Thymus (tissue), 11 donors: ENCODE measurements around the gene RAN. TPM values are rescaled to one million over a fixed set of nuclear protein-coding genes. Genes with fewer than 3 reads are reported as not detected.
"Not testable (repeated sequence)": the region's sequence is repeated elsewhere in the genome, so short reads cannot be mapped to it uniquely, and the experiment has no call there.

ENCODE experiments used
- DNase-seq, 9 donors: peaks; one replicate each; pipeline ENCODE4 v3.0.0-alpha.2; 2013; ENCODE audit warnings: low spot score in 9 of 9, low read depth in 6 of 9, missing footprints in 1 of 9
- H3K27ac ChIP-seq, 2 donors: one replicate each; pipeline ENCODE4 v1.5.1; 2013; ENCODE audit warnings: control low read depth in 1 of 2, low read depth in 1 of 2, low read length in 1 of 2, mild to moderate bottlenecking in 1 of 2, moderate library complexity in 1 of 2
- H3K27me3 ChIP-seq, 2 donors: one replicate each; pipeline ENCODE4 v1.5.1; 2013; ENCODE audit warnings: low read length in 1 of 2; ENCODE audit not compliant: control insufficient read depth in 2 of 2, insufficient read depth in 1 of 2
- H3K36me3 ChIP-seq, 2 donors: one replicate each; pipeline ENCODE4 v1.5.1; 2013; ENCODE audit warnings: low read length in 1 of 2, mild to moderate bottlenecking in 1 of 2, moderate library complexity in 1 of 2; ENCODE audit not compliant: control insufficient read depth in 2 of 2, insufficient read depth in 2 of 2
- H3K4me1 ChIP-seq, 2 donors: one replicate each; pipeline ENCODE4 v1.5.1; 2013; ENCODE audit warnings: low read length in 2 of 2; ENCODE audit not compliant: control insufficient read depth in 2 of 2, insufficient read depth in 2 of 2
- H3K4me3 ChIP-seq, 2 donors: one replicate each; pipeline ENCODE4 v1.5.1; 2013; ENCODE audit warnings: low read length in 2 of 2, control low read depth in 1 of 2, mild to moderate bottlenecking in 1 of 2
- H3K9me3 ChIP-seq, 2 donors: one replicate each; pipeline ENCODE4 v1.5.1; 2013; ENCODE audit warnings: low read length in 1 of 2, mild to moderate bottlenecking in 1 of 2; ENCODE audit not compliant: control insufficient read depth in 2 of 2, insufficient read depth in 1 of 2
- WGBS: extraction: QIAGEN DNeasy Blood & Tissue Kit; methylation state at CpG from one replicate; pipeline ENCODE4 v1.1.7; 2013; 5-methylcytosine and 5-hydroxymethylcytosine counted together
- polyA plus RNA-seq: library from polyadenylated mRNA; stranded (reverse); fragments of 200-250 nt; gene quantifications from one replicate; pipeline ENCODE4 v1.2.3, GENCODE V29; 2013
- total RNA-seq: library from RNA; stranded (reverse); fragments of 120-200 nt; gene quantifications from one replicate; pipeline ENCODE4 v1.2.4, GENCODE V29; 2013
- donor health status: healthy.

RAN gene
- total and polyA plus RNA-seq, 2 donors = 295 to 1,047 TPM

DNA sequence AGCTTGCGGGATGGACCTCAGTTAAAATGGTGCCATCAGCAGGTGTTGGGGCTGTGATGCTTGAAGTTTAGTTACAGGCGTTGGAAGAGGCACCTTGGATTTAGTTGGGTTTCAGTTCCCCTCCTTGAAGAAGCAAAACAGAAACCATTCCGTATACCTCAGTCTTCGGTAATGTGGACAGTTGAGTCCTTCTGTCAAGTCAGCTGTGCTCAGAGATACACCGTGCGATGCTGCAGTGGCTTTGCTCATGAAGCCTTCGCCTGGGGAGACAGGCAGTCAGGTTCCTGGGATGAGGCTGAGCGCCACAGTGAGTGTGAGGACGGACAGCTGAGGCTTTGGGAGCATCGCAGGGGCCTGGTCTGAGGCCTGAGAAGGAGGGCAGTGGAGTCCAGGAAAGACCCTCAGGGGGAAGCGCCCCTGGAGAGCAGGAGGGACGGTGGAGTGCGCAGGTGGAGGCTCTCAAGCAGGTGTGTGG, 7.4 kb downstream of the RAN start:
- Histone ChIP-seq H3K4me3 (no peak overlapping the region), H3K9me3 (no peaks in the 10 kb centered on the region), H3K36me3 (peaks cover 17 to 26% of the 10 kb centered on the region in 2 donors), H3K27ac (no peak overlapping the region), H3K4me1 (peaks cover 0 to 7% of the 10 kb centered on the region in 2 donors), H3K27me3 (no peaks in the 10 kb centered on the region)
- 93% methylated on average over 13 of the region's 13 CpGs for WGBS
- DNase-seq = no peak

DNA sequence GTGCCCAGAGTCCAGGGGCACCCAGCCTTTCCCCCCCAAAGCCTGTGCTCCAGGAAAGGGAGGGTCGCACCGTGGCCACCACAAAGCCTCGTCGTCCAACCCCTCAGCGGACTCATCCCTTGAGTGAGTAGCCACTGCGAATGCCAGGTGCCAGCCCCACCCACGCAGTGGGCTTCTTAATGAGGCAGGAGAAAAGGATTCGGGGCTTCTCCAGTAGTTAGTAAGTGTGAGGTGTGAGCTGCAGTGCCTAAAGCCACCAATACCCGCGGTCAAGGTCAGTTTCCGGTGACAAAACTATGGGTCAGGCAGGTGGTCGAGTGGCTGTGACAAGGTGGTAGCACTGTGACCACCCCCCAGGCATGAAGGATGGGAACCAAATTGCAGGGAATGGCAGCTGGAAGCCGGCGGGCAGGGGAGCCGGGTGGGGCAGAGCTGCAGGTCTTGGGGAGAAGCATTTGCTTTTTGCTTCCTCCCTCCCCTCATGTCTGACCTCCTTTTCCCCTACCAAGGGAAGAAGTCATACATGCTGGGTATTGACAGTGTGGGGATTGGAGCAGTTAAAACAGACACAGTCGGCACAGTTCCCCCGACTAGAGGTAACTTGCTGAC, 8.0 kb downstream of the RAN start:
- peaks cover 0 to 7% of the 10 kb centered on the region in 2 donors for H3K4me1 ChIP-seq
- no peaks in the 10 kb centered on the region for H3K9me3 ChIP-seq
- H3K4me3 ChIP-seq = no peak overlapping the region
- H3K36me3 ChIP-seq = peaks cover 11 to 20% of the 10 kb centered on the region in 2 donors
- H3K27me3 ChIP-seq = no peaks in the 10 kb centered on the region
- DNase-seq = no peak
- no peak overlapping the region for H3K27ac ChIP-seq
- WGBS = 79% methylated on average over 17 of the region's 17 CpGs

DNA sequence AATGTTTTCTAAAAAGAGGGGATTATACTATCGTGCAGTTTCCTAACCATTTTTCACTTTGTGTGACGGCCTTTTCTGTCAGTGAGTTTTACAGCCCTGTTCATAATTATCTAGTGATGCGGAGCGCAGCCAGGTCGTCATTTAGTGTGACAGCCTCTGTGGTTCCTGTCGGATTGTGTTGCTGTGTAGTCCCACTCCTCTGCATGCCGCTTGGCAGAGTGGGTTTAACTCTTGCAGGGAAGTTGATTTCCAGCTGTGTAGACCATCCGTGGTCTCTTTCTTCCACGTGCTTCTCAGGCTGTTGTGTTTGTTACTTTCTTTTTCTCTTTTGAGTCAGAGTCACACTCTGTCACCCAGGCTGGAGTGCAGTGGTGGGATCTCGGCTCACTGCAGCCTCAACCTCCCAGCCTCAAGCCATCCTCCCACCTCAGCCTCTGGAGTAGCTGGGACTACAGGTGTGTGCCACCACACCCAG, 8.6 kb downstream of the RAN start:
- no peaks in the 10 kb centered on the region for H3K27me3 ChIP-seq
- H3K9me3 ChIP-seq = no peaks in the 10 kb centered on the region
- H3K4me3 ChIP-seq = no peak overlapping the region
- peaks cover 0 to 7% of the 10 kb centered on the region in 2 donors for H3K4me1 ChIP-seq
- no peak overlapping the region for H3K27ac ChIP-seq
- H3K36me3 ChIP-seq = peaks cover 6 to 14% of the 10 kb centered on the region in 2 donors
- 30% methylated on average over 10 of the region's 10 CpGs for WGBS
- no peak for DNase-seq

DNA sequence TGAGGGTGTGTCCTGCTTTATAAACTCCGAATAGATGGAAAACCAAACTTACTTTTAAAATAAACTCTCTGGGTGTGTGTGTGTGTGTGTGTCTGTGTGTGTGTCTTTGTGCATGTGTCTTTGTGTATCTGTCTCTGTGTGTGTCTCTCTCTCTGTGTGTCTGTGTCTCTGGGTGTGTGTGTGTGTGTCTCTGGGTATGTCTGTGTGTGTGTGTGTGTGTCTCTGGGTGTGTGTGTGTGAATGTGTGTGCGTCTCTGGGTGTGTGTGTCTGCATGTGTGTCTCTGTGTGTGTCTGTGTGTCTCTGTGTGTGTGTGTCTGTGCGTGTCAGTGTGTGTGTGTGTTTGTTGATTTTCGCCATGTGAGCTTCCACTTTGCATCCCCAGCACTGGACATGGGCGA, 9.2 kb downstream of the RAN start:
- WGBS = 94% methylated on average over 5 of the region's 5 CpGs
- H3K27me3 ChIP-seq = no peaks in the 10 kb centered on the region
- H3K27ac ChIP-seq = no peak overlapping the region
- peaks cover 0 to 7% of the 10 kb centered on the region in 2 donors for H3K4me1 ChIP-seq
- no peaks in the 10 kb centered on the region for H3K9me3 ChIP-seq
- H3K4me3 ChIP-seq = no peak overlapping the region
- no peak for DNase-seq
- peaks cover 0 to 8% of the 10 kb centered on the region in 2 donors for H3K36me3 ChIP-seq

DNA sequence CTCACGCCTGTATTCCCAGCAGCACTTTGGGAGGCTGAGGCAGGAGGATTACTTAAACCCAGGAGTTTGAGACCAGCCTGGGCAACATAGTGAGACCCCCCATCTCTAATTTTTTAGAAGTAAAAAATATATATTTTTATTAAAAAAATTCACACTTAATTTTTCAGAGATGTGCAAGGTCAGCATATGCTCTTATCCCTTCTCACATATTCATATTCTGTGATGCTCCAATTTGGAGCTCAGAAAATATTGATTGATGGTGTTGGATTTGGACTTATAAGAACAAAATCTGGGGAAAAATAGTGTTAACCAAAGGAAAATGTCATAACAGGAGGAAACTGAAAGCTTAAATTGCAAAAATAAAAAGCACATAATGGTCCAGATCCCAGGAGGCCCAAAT, 9.7 kb downstream of the RAN start:
- Histone ChIP-seq H3K9me3 (no peaks in the 10 kb centered on the region), H3K27me3 (no peaks in the 10 kb centered on the region), H3K4me1 (peaks cover 0 to 7% of the 10 kb centered on the region in 2 donors), H3K27ac (no peak overlapping the region), H3K36me3 (peaks cover 0 to 3% of the 10 kb centered on the region in 2 donors), H3K4me3 (no peak overlapping the region)
- WGBS = 100% methylated on average over 1 of the region's 1 CpG
- DNase-seq = no peak

DNA sequence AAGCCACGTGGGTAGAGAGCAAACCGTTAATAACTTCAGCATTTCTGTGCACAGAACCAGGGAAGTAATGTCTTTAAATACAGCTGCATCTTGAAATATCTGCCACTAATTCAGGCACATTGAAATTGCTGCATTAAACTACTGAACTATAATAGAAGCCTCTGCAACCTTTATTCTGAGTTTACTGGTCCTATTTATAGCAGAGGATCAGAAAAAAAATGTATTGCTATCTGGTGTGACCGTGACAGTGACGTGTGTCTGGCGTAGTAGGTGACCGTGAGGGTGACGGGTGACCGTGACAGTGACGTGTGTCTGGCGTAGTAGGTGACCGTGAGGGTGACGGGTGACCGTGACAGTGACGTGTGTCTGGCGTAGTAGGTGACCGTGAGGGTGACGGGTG, 15.3 kb downstream of the RAN start:
- H3K36me3 ChIP-seq, H3K9me3 ChIP-seq, H3K27ac ChIP-seq, DNase-seq, H3K4me3 ChIP-seq, H3K4me1 ChIP-seq, H3K27me3 ChIP-seq: not testable (repeated sequence)
- WGBS = 95% methylated on average over 10 of the region's 17 CpGs

DNA sequence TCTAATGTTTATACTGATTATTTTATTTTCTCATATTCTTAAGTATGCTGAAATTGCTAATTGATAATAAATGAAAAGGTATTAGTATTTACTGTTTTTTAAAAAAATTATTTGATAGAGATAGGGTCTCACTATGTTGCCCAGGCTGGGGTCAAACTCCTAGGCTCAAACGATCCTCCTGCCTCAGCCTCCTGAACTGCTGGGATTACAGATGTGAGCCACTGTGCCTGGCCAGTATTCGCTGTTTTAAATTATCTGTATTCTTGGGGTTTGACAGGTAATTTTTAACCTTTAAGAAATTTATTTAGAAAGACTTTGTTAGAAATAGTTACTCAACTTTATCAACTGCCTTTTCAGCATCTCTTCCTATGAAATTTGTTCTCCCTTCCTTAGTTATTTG, 32.2 kb downstream of the RAN start:
- 94% methylated on average over 2 of the region's 2 CpGs for WGBS
- H3K4me1 ChIP-seq = no peaks in the 10 kb centered on the region

DNA sequence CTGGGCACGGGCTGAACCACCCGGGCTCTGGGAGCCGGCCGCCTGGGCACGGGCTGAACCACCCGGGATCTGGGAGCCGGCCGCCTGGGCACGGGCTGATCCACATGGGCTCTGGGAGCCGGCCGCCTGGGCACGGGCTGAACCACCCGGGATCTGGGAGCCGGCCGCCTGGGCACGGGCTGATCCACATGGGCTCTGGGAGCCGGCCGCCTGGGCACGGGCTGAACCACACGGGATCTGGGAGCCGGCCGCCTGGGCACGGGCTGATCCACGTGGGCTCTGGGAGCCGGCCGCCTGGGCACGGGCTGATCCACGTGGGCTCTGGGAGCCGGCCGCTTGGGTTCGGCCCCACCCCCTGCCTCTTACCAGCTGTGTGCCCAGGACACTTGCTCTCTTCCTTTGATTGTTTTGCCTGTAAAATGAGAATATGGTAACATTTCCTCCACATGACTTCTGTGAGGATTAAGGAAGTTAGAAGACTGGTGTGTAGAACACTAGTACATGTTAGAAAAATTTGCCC, 33.1 kb downstream of the RAN start:
- not testable (repeated sequence) for H3K36me3 ChIP-seq, H3K9me3 ChIP-seq, H3K4me3 ChIP-seq, DNase-seq, H3K4me1 ChIP-seq, H3K27ac ChIP-seq, H3K27me3 ChIP-seq
- 90% methylated on average over 31 of the region's 31 CpGs for WGBS

More for the DNA sequence above, 32.2 kb downstream of the RAN start:
- Histone ChIP-seq H3K27ac (no peak overlapping the region), H3K9me3 (peaks cover 0 to 2% of the 10 kb centered on the region in 2 donors), H3K4me3 (no peak overlapping the region), H3K27me3 (no peaks in the 10 kb centered on the region), H3K36me3 (no peaks in the 10 kb centered on the region)
- no peak for DNase-seq

DNA sequence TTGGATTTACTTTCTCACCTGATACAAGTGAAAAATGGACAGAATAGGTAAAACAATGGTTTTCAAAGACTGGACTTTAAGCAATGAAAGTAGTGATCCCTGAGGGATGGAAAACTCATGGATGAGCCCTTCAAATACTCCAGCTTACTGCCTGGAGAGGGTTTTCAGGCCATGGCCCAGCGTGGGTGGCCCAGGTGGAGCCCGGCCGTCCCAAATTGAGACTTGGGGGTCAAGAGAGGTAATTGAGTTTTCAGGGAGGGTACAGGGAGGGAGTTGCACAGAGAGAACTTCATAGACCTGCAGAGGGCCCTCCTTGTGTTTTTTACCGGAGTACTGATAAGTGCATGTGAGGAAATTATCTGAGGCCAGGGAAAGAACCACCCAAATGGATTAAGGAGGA, 37.2 kb downstream of the RAN start:
- no peak overlapping the region for H3K4me3 ChIP-seq
- H3K27me3 ChIP-seq = peaks cover 0 to 2% of the 10 kb centered on the region in 2 donors
- peaks cover 0 to 2% of the 10 kb centered on the region in 2 donors for H3K9me3 ChIP-seq
- no peak for DNase-seq
- H3K4me1 ChIP-seq = no peaks in the 10 kb centered on the region
- WGBS = 94% methylated on average over 4 of the region's 4 CpGs
- no peaks in the 10 kb centered on the region for H3K36me3 ChIP-seq
- H3K27ac ChIP-seq = no peak overlapping the region
